Right ventricle myocardium inferior (tissue), 1 donor: ENCODE results near the gene CD81. TPM values are rescaled to one million over a fixed set of nuclear protein-coding genes. Genes with fewer than 3 reads are reported as not detected.

Experiments
- ATAC-seq: fragments of 200-7000 bp; cut with Tn5 transposase; one replicate; pipeline ENCODE4 v1.9.1; 2020; ENCODE audit warnings: mild to moderate bottlenecking, moderate library complexity
- DNase-seq: peaks from one replicate; pipeline ENCODE4 v3.0.0; 2021; ENCODE audit errors: missing footprints
- intact Hi-C: fragments of 100-400 bp; cut with DNase I; formaldehyde crosslinking; loops from one replicate; pipeline ENCODE4 v1.11.0; 2022
- total RNA-seq: library from RNA; stranded (reverse); fragmentation: NEBNext Ultra II Directional; extraction: Animal tissue kit (Norgen Biotek cat#: 25700); gene quantifications from one replicate; pipeline ENCODE4 v1.2.1, GENCODE V29; 2021
- donor health status: DM: no; HTN: yes; CAD: no; lungs with severe emphysema.

Gene CD81
- total RNA-seq, 1 donor from 2014 or later: 531 TPM

GRCh38 chr11:2440646-2441045, 63.5 kb downstream of the CD81 start:
- intact Hi-C loops: loop anchor here (5.0 kb wide), 1 partner anchor 77 kb away; no protein-coding TSS in a partner anchor
- no peak for ATAC-seq
- no peak for DNase-seq

- intact Hi-C loops: loop anchor here (5.0 kb wide), 1 partner anchor 76 kb away; no protein-coding TSS in a partner anchor
- DNase-seq: peak; percentile 63
- no peak for ATAC-seq
Observed at GRCh38 chr11:2441171-2441570, 64.1 kb downstream of the CD81 start.

GRCh38 chr11:2442589-2442988, 65.5 kb downstream of the CD81 start:
- ATAC-seq: no peak
- intact Hi-C loops: loop anchor here (5.0 kb wide), 1 partner anchor 75 kb away; no protein-coding TSS in a partner anchor
- DNase-seq: no peak

GRCh38 chr11:2443406-2443805, 66.3 kb downstream of the CD81 start:
- intact Hi-C loops: loop anchor here (5.0 kb wide), 1 partner anchor 74 kb away; no protein-coding TSS in a partner anchor
- DNase-seq (no peak), ATAC-seq (no peak)

GRCh38 chr11:2443881-2444820, 67.0 kb downstream of the CD81 start, which contains the start of gene TRPM5:
Gene TRPM5 (minus strand): TSS chr11:2444514. CDS start chr11:2423036, 21,478 bp downstream.
- intact Hi-C loops: loop anchor here (5.0 kb wide), 1 partner anchor 73 kb away; no protein-coding TSS in a partner anchor
- ATAC-seq: no peak
- DNase-seq: peak; percentile 72

GRCh38 chr11:2444821-2445745, 68.0 kb downstream of the CD81 start, which contains the start of gene KCNQ1:
Gene KCNQ1 (plus strand): TSS chr11:2445008. CDS start chr11:2445099, 91 bp downstream.
- ATAC-seq: peak; percentile 76
- intact Hi-C loops: loop anchor here (5.0 kb wide), 2 partner anchors 72 to 82 kb away; no protein-coding TSS in a partner anchor
- DNase-seq: peak; percentile 82

GRCh38 chr11:2445746-2446551, 68.8 kb downstream of the CD81 start:
- DNase-seq (no peak), ATAC-seq (peak; percentile 9)
- intact Hi-C loops: loop anchor here (5.0 kb wide), 1 partner anchor 81 kb away; no protein-coding TSS in a partner anchor

GRCh38 chr11:2446590-2447252, 69.6 kb downstream of the CD81 start:
- ATAC-seq (no peak), DNase-seq (peak; percentile 82)

More at GRCh38 chr11:2446590-2447252, 69.6 kb downstream of the CD81 start:
- intact Hi-C loops: loop anchor here (5.0 kb wide), 1 partner anchor 81 kb away; no protein-coding TSS in a partner anchor

Other genes with a start within 250 kb of the CD81 start
- gene IGF2, start 237.9 kb upstream of the CD81 start, total RNA-seq: 80.9 TPM
- not detected for gene INS, start 216.1 kb upstream of the CD81 start, total RNA-seq
- gene TH, start 205.5 kb upstream of the CD81 start, total RNA-seq: not detected
- gene ASCL2, start 106.7 kb upstream of the CD81 start, total RNA-seq: 0.24 TPM
- gene C11orf21, start 75.4 kb upstream of the CD81 start, total RNA-seq: 47.1 TPM
- 15.0 TPM for gene TSPAN32, start 75.3 kb upstream of the CD81 start, total RNA-seq
- gene TSSC4, start 23.4 kb downstream of the CD81 start, total RNA-seq: 31.4 TPM
- not detected for gene TRPM5, start 67.2 kb downstream of the CD81 start, total RNA-seq
- 40.0 TPM for gene KCNQ1, start 67.7 kb downstream of the CD81 start, total RNA-seq